ENCODE data around the gene DNAJC11. TPM values are rescaled to one million over a fixed set of nuclear protein-coding genes. Genes with fewer than 3 reads are reported as not detected.

DNAJC11 gene
- total RNA-seq, result 23.9 and 31.2 TPM in 2 replicates

GRCh38 chr1:6701437-6702153 is at the start of gene DNAJC11:
Gene DNAJC11 (minus strand): TSS chr1:6701816. CDS start chr1:6701800, 16 bp downstream.

GRCh38 chr1:6624710-6625583 is 76.7 kb downstream of the DNAJC11 start, which contains the start of gene THAP3:
Gene THAP3 (plus strand): TSS chr1:6624868. CDS start chr1:6625219, 351 bp downstream.

GRCh38 chr1:6613361-6614018 is 88.1 kb downstream of the DNAJC11 start, which contains the start of gene PHF13:
Gene PHF13 (plus strand): TSS chr1:6613731. CDS start chr1:6614067, 336 bp downstream.

GRCh38 chr1:6602669-6603237 is 98.9 kb downstream of the DNAJC11 start, which contains the start of gene KLHL21:
Gene KLHL21 (minus strand): TSS chr1:6602869. CDS start chr1:6602817, 52 bp downstream.

Other genes starting within 250 kb of the DNAJC11 start
- gene TNFRSF25, start 235.6 kb downstream of the DNAJC11 start, total RNA-seq, result 2.8 and 3.4 TPM in 2 replicates
- 12.6 and 18.0 TPM in 2 replicates for gene PLEKHG5, start 210.1 kb downstream of the DNAJC11 start, total RNA-seq
- 30.2 and 38.9 TPM in 2 replicates for gene NOL9, start 147.3 kb downstream of the DNAJC11 start, total RNA-seq
- 0.49 and 0.65 TPM in 2 replicates for gene TAS1R1, start 146.5 kb downstream of the DNAJC11 start, total RNA-seq
- 12.9 and 14.0 TPM in 2 replicates for gene ZBTB48, start 121.8 kb downstream of the DNAJC11 start, total RNA-seq
- 70.1 and 70.9 TPM in 2 replicates for gene KLHL21, start 98.9 kb downstream of the DNAJC11 start, total RNA-seq
- 14.9 and 15.6 TPM in 2 replicates for gene PHF13, start 88.1 kb downstream of the DNAJC11 start, total RNA-seq
- 16.5 and 17.2 TPM in 2 replicates for gene THAP3, start 76.9 kb downstream of the DNAJC11 start, total RNA-seq
- gene CAMTA1, start 83.6 kb upstream of the DNAJC11 start, total RNA-seq, result 29.7 and 31.1 TPM in 2 replicates

Measured in hair follicle dermal papilla cell (primary cell).